SIG-M5 treated with dmso at 0.1 percent for 504 hours (cell line): ENCODE data around the gene TIRAP.

Source experiments
- DNase-seq: peaks from one replicate; lab custom pipeline; 2025; ENCODE audit not compliant: unreplicated experiment; lab: John Stamatoyannopoulos, UW

TIRAP gene

DNA sequence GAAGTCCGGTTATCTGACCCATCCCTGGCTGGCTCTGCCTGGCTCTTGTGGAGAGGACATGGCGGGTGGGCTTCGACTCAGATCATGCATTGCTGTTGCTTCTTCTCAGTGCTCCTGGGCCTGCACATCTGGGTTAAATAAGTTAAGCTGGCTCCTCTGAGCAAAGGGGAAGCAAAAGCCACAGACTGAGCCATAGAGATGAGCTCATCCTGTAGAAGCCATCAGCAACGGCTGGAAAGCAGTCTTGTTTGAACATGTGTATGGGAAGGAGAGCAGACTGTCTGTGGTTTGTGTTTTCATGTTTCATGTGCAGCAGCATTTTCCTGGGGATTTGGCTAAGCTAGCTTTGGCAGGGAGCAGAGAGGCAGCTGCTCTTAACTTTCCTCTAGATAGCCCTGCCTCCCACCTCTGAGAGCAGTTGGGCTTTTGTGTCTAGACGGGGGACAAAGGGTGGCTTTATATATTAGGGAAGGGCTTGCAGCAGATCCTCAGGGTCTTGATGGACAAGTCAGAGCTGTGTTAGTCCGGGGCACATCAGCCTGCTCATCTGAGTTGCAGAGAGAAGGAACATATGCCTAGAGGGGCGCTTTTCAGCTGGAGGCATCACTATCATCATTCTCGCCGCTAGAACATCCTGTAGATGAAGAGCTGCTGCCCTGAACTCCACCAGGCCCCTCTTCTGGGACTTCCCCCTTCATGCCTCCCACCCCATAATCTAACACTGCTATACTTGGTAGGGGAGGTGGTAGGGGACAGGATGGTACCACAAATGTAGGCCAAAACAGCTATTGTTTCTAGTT is 35.9 kb downstream of the TIRAP start:
- DNase-seq: peak; percentile 92

DNA sequence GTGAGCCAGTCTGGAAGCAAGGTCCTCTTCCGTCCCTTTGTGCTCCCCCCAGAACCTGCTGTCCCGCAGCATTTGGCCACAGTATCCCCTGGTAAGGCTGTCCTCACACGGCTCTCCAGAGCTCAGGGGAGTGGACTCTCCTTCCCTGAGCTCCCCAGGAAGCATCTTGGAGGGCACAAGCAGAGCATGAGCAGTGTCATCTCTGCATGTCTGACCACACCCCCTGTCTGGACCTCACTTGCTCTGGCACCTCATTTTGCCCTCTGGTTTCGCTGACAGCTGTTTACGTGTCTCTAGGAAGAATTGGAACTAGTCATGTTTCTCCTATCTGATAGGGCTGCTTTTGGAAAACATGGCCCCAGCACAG is 36.5 kb downstream of the TIRAP start:
- DNase-seq: no peak

DNA sequence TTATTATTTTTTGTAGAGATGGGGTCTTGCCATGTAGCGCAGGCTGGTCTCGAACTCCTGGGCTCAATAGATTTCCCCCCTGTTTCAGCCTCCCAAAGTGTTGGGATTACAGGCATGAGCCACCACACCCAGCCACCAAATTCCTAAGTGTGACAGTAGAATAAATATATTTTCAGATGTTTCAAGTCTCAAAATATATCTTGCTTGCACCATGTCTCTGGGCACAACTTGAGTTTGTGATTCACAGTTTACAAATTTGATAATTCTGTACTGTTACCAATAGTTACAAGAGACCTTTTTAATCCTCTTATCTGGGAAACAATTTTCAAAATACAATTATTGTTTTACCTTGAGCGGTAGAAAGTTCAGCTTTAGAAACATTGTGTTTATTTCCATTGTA is 40.1 kb downstream of the TIRAP start:
- no peak for DNase-seq

DNA sequence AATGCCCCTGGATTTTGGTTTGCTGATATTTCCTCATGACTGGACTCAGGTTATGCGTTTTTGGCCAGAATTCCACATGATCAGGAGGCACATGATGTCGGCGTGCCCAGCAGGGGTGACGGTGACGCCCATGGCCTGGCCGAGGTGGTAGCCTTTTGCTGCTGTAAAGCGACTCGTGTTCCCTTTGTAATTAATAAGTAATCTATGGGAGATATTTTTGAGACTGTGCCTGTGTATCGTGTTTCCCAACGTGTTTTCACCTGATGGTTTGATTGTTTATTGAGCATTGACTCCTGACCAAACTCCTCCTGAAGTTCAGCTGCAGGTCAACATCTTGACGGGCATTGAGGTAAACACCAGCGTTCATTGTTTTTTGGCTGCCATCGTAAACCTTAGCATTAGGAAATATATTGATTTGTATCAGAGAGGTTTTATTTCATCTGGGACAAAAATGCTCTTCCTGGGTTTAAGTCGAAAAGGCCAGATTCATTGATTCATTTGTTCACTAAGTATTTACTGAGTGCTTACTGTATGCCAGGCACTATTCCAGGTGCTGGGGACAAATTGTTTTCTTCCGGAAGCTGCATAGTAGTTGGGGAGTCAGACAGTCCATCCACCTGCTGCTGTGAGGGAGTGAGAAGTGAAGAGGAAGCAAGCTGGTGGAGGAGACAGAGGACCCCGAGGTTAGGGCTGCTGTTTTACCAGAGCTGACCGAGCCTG is 44.5 kb downstream of the TIRAP start:
- DNase-seq: no peak

DNA sequence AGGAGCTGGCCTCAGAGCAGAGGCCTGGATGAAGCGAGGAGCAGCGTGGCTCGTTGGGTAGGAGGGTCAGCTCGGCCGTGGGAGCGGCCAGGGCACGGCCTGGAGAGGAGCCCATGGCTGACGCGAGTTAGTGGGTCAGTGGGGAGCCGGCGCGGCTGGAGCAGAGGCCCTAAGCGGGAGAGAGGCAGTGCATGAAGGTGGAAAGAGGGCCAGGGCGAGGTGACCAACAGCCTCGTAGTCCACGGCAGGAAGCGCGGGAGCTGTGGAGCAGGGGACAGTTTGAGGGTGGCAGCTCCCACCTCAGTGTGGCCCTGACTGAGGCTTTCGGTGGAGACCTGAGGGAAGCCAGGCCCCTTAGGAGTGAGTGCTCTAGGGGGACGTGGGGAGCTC is 45.1 kb downstream of the TIRAP start:
- DNase-seq: no peak

DNA sequence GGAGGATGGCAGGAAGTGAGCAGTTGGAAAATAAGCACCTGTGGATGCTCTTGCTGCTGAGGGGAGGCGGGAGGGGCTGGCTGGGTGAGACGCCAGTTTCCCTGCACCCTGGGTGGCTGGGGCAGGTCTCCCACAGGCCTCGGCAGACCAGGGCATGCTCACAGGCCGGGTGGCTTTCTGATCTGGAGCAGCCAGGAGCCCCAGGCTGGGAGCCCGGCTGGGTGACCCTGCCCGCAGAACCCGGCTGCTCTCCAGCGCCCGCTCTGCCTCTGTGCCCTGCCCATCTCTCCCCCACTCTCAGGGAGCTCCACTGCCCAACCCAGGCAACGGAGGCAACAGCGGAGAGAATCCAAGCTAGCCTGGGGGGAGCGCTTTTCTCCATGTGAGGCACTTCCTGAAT is 45.6 kb downstream of the TIRAP start:
- DNase-seq: no peak

DNA sequence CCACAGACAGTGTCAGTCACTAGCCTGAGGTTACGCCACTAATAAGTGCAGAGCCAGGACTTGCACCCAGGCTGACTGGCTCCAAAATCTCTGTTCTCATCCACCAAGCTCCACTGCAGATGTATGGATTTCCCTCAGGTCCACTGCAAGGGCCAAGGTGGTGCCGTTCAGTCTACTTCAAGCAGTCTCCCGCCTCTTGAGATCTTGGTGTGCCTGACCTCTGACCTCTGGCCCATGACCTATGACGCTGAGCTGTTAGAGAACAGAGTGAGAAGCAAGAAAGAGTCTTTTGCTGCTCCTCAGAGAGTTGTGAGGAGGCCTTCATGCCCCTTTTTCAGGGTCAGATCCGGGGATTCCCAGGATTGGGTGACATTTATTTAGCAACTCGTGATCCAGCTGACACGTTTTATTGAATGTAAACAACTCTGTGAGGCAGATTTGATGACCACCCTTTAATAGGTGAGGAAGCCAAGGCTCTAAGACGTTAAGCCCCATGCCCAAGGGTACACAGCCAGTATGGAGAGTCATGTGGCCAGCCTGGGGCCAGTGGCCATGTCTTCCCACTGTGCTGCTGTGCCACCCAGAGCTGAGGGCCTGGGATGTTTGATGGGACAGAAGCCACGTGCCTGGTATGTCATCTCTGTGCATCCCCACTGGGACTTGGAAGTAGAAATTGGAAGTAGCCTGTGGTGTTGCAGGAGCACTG is 46.2 kb downstream of the TIRAP start:
- DNase-seq: no peak

DNA sequence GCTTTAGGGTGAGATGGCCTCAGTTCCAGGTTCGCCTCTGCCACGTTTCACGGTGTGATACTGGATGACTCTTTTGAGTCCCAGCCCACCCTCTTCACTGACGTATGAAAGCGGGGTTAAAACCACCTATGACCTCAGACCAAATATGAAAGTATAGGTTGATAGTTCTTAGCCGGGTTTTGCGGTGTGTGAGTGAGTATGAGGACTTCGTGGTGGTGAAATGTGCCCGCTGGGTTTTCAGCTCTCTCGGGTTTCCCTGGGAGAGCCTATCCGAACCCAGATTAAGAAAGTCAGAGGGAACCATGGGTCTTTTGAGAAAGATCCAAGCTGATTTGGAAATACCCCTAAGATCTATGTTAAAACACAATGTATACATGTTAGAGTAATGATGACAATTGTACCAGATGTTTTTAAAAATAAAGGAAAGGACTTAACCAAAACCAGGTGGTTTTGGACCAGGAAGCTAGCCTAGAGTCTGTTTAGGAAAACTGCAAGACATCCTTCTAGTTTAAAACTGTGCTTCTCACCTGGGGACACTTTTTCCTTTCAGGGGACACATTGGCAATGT is 46.8 kb downstream of the TIRAP start:
- no peak for DNase-seq

DNA sequence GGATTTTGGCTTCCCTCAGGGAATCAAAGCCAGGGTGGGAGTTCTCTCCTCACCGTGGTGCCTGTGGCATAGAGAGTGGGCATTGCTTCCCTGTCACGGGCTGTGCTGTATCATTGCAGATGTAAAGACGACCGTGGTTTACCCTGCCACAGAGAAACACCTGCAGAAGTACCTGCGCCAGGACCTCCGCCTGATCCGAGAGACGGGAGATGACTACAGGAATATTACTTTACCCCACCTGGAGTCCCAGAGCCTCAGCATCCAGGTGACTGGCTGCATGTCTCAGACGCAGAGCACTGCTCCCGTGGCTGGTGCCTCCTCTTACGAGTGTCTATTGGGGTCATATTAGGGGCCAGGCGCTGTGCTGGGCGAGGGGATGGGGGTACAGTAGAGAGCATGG is 48.4 kb downstream of the TIRAP start:
- DNase-seq: no peak

DNA sequence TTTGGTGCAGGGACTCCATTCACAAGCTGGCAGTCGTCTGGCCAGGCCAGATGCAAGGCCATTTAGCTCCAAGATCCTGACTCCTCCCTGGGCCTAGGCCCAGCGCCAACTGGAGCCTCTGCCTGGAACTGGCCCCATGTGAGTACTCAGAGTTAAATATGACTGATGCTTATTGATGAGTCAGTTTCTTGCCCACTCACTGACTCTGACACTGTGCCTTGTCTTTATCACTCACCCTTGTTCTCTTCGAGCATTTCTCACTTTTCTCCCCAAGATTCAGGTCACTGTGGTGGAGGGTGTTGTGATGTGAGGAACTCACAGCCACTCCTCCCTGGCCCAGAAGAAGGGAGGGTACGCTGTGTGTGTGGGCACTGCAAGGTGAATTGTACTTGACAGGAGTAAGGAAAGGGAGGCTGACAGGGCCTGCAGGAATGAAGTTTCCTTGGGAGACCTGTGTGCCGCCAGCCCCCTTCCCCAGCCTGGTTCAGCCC is 49.4 kb downstream of the TIRAP start:
- no peak for DNase-seq

DNA sequence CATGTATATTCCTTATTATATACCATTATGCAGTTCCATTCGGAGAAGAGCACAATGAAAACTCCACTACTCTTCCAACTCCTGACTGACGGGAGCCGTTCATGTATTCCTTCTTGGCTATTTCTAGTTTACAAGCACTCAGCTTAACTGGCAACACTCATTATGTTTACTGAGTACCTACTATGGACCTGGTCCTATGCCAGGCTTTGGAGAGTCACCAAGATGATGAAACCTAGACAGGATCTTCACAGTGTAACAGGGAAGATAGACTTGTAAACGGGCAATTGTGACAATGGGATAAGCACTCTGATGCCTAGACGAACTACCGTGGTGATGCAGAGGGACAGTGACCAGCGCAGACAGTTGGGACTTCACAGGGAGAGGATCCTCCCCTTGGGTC is 50.2 kb downstream of the TIRAP start:
- DNase-seq: no peak

DNA sequence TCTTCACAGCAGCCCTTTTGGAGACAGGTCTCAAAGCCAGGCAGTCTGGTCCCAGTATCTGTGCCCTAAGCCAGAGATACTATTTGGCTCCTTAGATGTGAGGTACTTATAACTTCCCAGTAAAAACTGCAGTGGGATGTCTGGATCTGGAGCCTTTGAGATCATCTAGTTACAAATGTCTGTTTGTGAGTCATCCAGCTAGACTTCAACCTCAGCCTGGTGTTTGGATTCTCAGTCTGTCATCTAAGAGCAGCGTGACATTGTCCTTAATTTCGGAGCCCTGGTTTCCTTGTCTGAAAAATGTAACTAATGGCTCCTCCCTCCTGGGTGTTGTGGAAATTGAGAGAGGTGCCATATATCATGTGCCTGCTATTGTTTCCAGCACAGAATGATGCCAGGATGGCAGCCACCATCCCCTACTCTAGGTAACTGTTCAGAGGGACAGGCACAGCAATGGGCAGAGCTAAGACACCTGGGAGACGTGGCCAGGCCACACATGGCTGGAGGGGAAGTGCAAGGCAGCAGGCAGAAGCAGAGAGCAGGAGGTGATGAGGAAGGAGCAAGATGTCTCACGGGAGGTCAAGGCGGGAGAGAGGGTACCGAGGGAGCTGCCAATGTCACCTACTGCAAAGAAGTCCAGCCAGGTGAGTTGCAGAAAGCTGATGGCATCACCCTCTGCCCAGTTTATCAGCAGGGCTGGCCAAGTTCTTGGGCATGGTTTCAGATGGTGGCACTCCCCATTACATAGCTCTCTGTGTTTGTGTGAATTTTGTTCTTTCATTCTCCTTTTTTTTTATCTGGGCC is 52.0 kb downstream of the TIRAP start:
- no peak for DNase-seq

DNA sequence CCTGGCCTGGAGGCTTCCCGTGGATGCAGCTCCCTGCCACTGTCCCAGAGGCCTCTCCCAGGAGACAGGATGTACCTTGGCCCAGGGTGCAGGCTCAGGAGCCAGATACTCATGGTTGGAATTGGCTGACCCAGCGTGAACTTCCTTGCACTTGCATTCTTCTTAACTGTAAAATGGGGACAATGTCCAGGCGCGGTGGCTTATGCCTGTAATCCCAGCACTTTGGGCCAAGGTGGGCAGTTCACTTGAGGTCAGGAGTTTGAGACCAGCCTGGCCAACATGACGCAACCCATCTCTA is 52.5 kb downstream of the TIRAP start:
- DNase-seq: no peak

DNA sequence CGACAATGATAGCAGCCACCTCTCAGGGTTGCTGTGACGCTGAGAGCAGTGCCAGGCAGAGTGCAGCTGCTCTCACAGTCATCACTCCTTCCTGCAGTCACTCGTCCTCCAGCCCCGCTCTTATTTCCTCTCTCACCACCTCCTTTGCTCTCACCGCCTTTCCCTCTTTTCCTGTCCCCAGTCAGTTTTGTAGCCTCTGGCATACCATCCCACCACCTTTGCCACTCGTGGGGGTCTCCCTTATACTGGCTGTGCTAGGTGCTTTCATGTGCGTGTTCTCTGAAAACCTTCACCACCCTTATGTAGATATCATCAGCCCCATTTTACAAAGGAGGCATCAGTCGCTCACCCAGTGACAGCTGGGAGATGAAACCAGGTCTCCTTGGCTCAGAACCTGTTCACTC is 53.2 kb downstream of the TIRAP start:
- no peak for DNase-seq

DNA sequence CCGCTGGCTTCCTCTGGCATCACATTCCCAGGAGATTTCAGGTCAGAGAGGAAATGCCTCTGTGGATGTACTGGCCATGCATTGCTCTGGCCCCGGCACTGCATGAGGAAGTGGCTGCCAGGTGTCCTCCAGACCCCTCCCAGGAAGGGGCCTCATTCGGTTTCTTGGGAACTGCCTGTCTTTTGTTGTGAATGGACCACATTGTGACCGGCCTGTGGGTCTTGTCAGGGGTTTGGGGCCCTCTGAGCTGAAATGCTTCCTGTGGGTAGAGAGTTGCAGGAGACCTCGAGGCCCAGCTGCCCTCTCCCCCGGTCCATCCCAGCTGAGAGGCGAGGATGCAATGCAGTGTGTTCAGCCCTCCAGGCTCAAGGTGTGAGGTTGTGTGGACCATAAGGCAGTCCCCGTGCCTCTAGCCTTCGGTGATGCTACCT is 53.8 kb downstream of the TIRAP start:
- DNase-seq: no peak

DNA sequence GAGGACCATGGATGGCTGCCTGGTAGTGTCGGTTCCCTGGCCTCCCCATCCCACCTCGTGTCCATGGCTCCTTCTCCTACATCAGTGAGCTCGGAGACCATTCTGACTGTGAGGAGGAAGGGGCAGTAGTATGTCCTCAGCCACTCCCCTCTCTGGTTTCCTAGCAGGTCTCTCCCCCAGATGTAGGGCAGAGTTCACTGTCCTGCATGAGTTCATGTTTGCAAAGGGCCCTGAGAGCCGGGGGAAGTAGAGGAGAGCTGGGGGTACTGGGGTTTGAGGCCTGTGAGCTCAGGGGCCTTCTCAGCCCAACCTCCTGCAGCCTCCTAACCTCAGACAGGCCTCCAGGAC is 54.2 kb downstream of the TIRAP start:
- no peak for DNase-seq

DNA sequence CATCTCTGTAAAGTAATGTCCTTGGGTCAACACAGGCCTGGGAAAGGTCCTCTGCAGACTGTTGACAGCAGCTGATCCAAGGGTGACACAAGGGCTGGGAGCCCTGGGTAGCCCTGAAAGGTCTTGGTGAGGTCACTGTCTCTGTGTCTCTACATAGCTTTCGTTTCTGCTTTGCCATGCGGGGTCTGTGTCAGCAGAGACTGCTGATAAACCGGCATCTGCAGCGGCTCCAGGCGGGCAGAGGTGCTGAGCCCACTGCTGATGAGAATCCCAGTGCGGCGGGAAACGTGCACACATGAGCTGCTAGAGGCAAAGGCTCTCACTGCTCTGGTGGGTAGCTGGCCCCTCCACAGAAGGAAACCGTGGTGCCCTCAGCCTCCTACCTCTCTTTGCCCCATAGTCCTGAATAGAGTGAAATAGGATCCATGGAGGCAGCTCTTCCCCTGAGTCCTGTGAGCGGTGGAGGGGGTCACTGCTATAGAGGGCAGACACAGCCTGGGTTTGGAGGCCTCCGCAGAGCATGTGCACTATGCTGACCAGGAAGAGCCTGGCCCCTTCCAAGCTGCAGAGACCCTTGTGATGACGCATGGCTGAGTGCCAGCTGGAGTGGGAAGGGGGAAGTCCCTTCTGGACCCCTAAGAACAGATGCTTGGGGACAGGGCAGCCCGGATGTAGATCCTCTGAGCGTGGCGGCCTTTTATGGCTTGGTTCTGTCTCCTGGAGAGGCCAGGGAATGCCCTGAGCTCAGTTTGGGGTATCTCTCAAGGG is 54.8 kb downstream of the TIRAP start:
- no peak for DNase-seq

DNA sequence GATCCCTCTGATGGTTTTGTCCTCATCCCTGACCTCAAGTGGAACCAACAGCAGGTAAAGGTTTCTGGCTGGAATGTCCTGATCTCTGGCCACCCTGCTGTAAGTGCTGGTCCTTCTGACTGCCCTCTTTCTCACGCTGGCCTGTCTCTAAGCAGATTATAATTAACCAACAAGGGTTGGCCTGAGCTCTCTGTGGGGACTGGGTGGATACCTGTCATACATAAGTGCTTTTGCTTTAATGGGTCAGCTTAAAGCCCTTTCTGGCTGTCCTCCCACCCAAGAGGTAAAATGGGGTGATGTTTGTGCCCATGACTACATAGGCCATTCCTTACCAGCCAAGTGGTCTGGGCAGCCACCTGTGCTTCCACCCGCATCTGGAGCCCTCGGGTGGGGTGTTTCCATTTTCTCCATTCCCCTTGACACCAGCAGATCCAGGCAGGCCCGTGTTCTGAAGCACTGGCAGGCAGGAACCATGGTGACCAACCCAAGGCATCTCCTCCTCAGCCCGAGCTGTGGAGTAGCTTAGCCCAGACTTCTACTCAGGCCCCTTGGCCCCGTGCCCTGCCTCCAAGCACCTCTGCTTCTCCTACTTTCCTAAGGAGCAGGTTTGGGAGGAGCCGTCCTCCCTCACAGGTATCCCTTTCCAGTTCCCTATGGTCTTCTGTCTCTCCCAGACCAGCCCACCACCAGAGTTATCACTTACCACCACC is 55.6 kb downstream of the TIRAP start:
- DNase-seq: no peak

DNA sequence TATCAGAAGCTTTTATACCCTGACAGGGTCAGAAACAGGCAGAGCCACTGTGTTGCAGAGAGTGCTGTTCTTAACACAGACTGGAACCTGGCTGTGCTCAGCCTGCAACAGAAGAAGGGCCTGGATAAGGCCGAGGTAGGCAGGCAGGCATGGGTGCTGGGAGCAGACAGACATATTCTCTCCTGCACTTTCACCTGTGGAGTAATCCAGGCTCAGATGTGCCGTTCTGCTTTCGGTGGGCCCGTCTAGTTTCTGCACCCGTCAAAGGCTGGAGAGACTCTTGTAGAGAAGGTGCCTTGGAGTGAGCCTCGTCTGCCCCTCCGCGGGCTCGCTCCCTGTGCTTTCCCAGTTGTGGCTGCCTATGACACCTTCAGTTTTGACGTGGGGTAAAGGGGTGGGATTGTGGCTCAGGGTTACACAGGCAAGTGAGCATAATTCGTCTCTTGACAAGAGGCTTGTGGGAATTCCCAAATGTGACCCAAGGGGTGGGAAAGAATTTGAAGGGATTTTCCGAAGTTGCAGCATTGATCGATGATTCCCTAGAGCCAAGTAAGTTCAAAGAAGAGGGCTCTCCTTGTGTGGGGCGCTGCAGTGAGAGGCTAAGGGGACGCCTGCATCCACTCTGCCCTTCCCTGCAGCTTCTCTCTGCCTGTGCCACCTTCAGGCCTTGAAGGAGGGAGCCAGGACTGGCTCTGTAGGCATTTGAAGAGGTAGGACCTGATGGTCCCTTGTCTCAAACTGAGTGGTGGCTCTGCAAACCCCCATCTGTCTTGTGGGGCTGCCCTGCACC is 56.4 kb downstream of the TIRAP start:
- DNase-seq: no peak
